Activated T-cell treated with anti-CD3 and anti-CD28 coated beads, Interleukin-2, amount 50 U/mL, for 4 hours (primary cell): Measurements from ENCODE around the gene CRYBA1. TPM values are rescaled to one million over a fixed set of nuclear protein-coding genes. Genes with fewer than 3 reads are reported as not detected.
"Not testable (repeated sequence)": the region's sequence is repeated elsewhere in the genome, so short reads cannot be mapped to it uniquely, and the experiment has no call there.

Experiments
- ATAC-seq, 2 donors: fragments of 200-7000 bp; cut with Tn5 transposase; one replicate each; pipeline ENCODE4 v1.10.0; 2021
- DNase-seq: peaks from one replicate; pipeline ENCODE4 v3.0.0-alpha.2; 2020
- H3K27me3 Mint-ChIP-seq: one replicate; pipeline ENCODE4 v1.8.0; 2021; ENCODE audit warnings: low read depth, mixed read lengths
- H3K36me3 Mint-ChIP-seq: one replicate; pipeline ENCODE4 v1.8.0; 2022; ENCODE audit warnings: mixed read lengths; ENCODE audit not compliant: insufficient read depth
- H3K4me1 Mint-ChIP-seq: one replicate; pipeline ENCODE4 v1.8.0; 2021; ENCODE audit warnings: low read depth, mixed read lengths
- H3K4me3 Mint-ChIP-seq: one replicate; pipeline ENCODE4 v1.8.0; 2021; ENCODE audit warnings: mild to moderate bottlenecking, moderate library complexity, mixed read lengths
- H3K9me3 Mint-ChIP-seq: one replicate; pipeline ENCODE4 v1.8.0; 2021; ENCODE audit warnings: mixed read lengths
- total RNA-seq, 3 donors: library from RNA; stranded (reverse); gene quantifications; one replicate each; pipeline ENCODE4 v1.2.1, GENCODE V29; 2021

CRYBA1 gene, protein sequence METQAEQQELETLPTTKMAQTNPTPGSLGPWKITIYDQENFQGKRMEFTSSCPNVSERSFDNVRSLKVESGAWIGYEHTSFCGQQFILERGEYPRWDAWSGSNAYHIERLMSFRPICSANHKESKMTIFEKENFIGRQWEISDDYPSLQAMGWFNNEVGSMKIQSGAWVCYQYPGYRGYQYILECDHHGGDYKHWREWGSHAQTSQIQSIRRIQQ
- not detected for total RNA-seq

DNA sequence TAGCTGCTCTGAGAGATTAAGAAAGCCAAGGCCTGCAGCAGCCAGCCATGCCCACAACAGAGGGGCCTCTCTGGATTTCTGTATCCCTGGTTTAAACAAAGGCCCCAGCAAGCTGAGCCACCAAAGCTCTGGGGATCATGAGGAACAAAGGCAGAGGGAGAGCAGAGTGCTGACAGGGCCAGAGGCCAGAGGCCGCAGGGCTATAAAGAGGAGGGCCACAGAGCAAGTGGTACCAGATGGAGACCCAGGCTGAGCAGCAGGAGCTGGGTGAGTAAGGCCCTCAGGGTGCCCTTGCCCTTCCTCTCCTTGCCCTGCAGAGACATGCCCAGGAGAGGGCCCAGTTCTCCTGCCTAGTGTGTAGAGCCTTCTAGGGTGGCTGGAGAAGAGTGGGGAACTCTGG, at the start of gene CRYBA1:
Gene CRYBA1 (plus strand): TSS at position 232 of the 400 bp plus-strand sequence. CDS start 5 bp downstream, at position 237.
- H3K36me3 Mint-ChIP-seq: no peaks in the 10 kb centered on the region
- H3K9me3 Mint-ChIP-seq: no peaks in the 10 kb centered on the region
- ATAC-seq (no peak), DNase-seq (no peak)
- no peaks in the 10 kb centered on the region for H3K4me1 Mint-ChIP-seq
- no peak within 1 kb of the TSS for H3K4me3 Mint-ChIP-seq
- no peaks in the 10 kb centered on the region for H3K27me3 Mint-ChIP-seq

DNA sequence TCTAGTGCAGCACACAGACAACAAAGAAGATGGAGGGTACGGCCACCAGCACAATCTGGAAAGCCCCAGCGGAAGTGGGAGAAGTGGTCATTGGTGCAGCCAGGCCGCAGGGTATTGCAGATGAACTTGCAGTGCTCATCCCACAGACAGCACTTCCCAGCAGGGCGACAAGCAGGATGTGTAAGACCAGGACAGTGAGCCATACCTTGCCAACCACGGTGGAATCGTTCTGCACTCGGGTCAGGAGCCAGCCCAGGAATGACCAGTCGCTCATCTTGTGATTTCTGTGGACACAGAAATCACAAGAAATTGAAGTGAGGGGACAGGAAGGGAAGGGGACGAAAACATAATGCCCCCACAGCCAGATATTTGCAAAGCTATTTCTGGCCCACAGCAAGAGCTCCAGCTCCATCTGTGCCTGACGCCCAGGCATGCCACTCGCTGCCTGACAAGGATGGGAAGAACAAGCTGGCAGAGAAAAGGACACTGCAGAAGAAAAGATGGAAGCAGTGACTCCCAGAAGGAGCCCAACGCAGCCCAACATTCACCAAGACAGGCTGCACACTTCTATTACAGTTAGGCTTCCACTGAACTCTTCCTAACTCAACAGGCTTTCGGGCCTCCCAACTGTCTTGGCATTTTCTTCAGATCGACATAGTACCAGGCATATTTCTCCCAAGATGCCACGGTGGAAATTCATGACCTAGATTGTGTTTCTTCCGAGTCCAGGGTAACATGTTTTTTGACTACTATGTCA, 49.0 kb upstream of the CRYBA1 start:
- Mint-ChIP-seq H3K4me3 (no peak overlapping the region), H3K4me1 (no peaks in the 10 kb centered on the region), H3K36me3 (no peaks in the 10 kb centered on the region), H3K9me3 (no peaks in the 10 kb centered on the region), H3K27me3 (peaks cover 7% of the 10 kb centered on the region)
- DNase-seq (no peak), ATAC-seq (no peak)

DNA sequence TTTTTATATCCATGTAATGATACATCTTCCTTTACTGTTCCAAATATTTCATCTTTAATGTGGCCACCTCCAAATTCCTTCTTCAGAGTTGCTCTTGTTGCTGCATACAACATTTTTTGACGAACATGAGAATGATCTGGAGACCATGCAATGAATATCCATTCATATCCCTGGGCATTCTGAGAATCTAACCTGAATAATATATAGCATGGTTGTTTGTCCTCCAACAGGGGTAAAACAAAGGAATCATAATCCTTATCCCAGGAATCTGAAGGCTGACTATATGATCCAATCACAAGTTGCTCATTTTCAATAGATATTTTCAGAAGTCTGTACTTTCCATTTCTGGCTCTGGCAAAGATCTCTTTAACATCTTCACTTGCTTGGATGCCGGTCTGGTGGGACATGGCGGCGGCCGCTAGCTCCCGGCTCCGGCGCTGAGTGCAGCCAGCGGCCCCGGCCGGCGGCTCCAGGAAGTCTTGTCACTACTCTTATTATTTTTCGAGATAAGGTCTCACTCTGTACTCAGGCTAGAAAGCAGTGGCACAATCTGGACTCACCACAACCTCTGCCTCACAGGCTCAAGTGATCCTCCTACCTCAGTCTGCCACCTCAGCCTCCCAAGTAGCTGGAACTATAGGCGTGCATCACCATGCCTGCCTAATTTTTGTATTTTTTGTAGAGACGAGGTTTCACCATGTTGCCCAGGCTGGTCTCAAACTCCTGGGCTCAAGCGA, 42.4 kb upstream of the CRYBA1 start:
- not testable (repeated sequence) for DNase-seq, ATAC-seq, H3K36me3 Mint-ChIP-seq, H3K4me3 Mint-ChIP-seq, H3K27me3 Mint-ChIP-seq, H3K9me3 Mint-ChIP-seq, H3K4me1 Mint-ChIP-seq

DNA sequence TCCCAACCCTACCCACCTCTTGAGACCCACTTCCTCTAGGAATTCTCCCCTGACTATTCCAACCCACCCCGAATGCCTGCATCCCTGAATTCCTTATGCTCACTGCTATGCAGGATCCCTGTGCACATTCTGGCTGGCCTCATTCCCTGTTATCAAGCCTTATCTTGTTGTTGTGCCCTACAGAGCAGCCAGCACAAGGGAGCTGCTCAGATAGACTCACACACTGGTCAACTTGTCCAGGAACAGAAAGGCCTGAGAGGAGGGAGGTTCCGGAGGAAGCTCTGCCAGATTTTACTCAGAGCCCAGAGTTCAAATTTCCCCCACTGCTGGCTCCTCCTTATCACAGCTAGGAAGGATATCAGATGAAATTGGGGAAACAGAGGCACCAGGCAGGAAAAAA, 41.6 kb upstream of the CRYBA1 start:
- Mint-ChIP-seq H3K27me3 (peaks cover 4% of the 10 kb centered on the region), H3K4me1 (no peaks in the 10 kb centered on the region), H3K36me3 (no peaks in the 10 kb centered on the region), H3K9me3 (no peaks in the 10 kb centered on the region), H3K4me3 (no peak overlapping the region)
- DNase-seq (no peak), ATAC-seq (no peak)

DNA sequence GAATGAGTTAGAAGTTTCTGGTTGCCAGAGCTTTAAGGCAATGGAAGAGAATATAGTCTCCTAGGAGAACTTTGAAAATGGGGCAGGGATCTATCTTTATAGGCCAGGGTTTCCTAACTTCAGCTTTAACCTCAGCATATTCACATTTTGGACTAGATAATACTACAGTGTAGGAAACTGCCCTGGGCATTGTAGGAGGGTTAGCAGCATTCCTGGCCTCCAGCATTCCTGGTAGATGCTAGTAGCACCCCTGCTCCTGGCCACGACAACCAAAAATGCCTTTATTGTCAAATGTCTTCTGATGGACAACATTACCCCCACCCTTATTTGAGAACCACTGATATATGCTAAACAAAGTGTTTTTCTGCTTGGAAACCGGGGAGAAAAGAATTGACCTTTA, 38.7 kb upstream of the CRYBA1 start:
- no peak for ATAC-seq

DNA sequence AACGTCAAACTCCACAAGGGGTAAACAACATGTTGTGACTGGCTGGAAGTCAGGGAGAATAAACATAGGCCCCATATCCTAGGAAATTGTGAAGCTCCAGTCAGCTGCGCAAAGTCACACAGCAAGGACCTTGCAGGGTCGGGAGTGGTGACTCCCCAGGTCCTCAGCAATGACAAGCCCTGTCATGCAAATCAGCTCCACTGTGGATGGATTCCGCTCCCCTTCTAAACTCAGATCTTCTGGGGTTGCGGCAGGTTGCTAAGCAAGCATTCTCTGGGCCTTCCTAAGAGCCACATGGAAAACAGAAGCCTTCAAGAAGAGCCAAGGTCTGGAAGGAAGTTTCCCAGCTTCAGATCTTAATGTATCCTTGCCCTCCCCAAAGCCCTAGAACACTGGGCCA, 37.6 kb upstream of the CRYBA1 start:
- Mint-ChIP-seq H3K27me3 (peaks cover 5% of the 10 kb centered on the region), H3K4me1 (no peaks in the 10 kb centered on the region), H3K36me3 (no peaks in the 10 kb centered on the region), H3K4me3 (no peak overlapping the region), H3K9me3 (no peaks in the 10 kb centered on the region)
- DNase-seq: no peak
- no peak for ATAC-seq

More for the DNA sequence above, 38.7 kb upstream of the CRYBA1 start:
- Mint-ChIP-seq H3K4me3 (no peak overlapping the region), H3K27me3 (peaks cover 5% of the 10 kb centered on the region), H3K36me3 (no peaks in the 10 kb centered on the region), H3K9me3 (no peaks in the 10 kb centered on the region), H3K4me1 (no peaks in the 10 kb centered on the region)
- DNase-seq: no peak

DNA sequence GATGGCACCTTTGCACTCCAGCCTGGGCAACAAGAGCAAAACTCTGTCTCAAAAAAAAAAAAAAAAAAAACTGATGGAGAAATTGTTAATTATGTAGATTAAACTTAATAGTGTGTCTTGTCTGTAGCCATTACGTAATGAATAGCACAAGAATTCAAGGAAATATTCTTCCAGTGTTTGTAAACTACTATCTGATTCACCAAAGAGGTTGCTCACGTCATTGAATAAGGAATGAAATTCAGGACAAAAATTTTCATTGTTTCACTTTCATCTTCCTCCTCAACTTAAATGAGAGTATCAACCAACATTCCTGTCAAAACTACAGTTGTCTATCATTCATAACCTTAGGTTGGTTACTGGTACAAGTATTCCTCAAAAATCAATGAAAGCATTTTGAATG, 35.8 kb upstream of the CRYBA1 start:
- no peaks in the 10 kb centered on the region for H3K4me1 Mint-ChIP-seq
- H3K27me3 Mint-ChIP-seq: peaks cover 2% of the 10 kb centered on the region

DNA sequence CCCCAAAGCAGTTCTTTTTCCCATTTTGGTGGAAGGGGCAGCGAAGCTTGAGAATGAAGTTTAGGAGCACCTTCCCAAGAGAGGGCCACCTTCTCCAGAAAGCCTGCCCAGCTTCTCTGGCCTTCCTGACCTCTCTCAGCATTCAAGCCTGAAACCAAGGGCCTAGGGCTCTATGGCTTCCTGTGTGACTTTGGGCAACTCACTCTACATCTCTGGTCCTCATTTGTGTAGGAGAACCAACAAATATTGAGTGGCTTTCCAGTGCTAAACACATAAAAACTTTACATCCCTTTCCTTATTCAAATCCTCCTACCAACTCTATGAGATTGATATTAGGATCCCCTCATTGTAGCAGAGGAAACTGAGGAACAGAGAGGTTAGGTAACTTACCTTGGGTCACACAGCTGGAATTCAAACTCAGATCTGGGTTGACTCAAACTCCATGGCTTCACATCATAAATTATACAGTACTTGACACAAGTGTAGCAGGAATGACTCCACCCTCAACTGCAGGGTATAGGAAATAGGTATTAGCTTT, 34.5 kb upstream of the CRYBA1 start:
- H3K36me3 Mint-ChIP-seq: no peaks in the 10 kb centered on the region
- H3K9me3 Mint-ChIP-seq: no peaks in the 10 kb centered on the region
- H3K27me3 Mint-ChIP-seq: peaks cover 2% of the 10 kb centered on the region
- H3K4me1 Mint-ChIP-seq: no peaks in the 10 kb centered on the region
- H3K4me3 Mint-ChIP-seq: no peak overlapping the region
- ATAC-seq: no peak
- DNase-seq: no peak

More for the DNA sequence above, 35.8 kb upstream of the CRYBA1 start:
- DNase-seq (no peak), ATAC-seq (no peak)
- Mint-ChIP-seq H3K4me3 (no peak overlapping the region), H3K9me3 (no peaks in the 10 kb centered on the region), H3K36me3 (no peaks in the 10 kb centered on the region)

DNA sequence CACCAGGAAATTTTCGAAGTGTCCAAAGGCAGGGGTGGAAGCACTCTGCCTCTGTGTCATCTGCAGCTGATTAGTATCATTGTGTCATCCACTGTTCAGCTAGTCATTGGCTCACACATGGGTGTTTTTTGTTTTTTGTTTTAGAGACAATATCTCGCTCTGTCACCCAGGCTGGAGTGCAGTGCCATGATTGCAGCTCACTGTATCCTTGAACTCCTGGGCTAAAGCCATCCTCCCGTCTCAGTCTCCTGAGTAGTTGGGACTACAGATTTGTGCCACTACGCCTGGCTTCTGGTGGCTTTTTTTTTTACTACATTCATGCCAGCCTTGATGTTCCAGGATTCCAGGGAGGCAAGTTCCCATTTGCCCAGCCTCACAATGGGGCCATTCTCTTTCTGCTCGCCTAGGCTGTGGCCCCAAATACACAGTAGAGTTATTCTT, 34.0 kb upstream of the CRYBA1 start:
- DNase-seq (no peak), ATAC-seq (no peak)
- Mint-ChIP-seq H3K36me3 (no peaks in the 10 kb centered on the region), H3K4me3 (no peak overlapping the region), H3K9me3 (no peaks in the 10 kb centered on the region), H3K4me1 (no peaks in the 10 kb centered on the region), H3K27me3 (peaks cover 2% of the 10 kb centered on the region)

DNA sequence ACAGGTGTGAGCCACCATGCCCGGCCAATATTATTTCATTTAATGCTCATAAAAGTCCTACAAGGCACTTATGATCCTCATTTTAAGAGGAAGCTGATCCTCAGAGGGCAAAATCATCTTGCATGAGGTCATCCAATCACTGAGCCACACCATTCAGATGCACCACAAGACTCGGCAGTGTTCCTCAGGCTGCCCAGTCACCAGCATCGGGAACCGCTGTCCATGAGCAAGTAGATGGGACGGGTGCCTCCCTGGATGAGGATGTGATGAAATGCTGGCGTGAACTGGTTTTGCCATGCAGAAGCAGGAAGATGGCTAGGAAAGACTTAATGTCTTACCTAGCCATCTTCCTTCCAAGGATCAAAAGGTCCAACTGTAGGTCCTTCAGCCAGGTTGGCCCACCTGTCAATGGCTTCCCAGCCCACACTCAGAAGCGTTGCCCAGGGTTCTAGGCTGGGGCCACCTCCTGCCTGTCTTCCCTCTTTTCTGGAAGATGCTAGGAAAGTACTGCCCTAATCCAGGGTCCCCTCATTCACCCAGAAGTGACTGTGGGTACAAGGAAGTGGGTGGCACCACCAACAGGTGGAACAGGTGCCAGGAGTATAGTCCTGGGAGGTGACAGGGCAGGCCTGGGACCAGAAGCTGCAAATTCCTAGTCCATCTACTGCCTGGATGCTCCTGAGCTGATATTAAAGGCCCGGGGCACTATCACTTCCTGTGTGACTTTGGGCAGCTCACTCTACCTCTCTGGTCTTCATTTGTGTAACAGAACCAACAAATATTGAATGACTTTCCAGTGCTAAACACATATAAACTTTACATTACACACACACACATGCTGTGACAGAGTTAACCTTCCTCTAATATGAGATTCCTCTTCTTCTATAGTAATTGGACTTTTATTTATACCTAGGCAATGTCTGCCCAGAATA, 32.2 kb upstream of the CRYBA1 start:
- ATAC-seq: no peak
- H3K4me3 Mint-ChIP-seq: no peak overlapping the region
- DNase-seq: no peak

DNA sequence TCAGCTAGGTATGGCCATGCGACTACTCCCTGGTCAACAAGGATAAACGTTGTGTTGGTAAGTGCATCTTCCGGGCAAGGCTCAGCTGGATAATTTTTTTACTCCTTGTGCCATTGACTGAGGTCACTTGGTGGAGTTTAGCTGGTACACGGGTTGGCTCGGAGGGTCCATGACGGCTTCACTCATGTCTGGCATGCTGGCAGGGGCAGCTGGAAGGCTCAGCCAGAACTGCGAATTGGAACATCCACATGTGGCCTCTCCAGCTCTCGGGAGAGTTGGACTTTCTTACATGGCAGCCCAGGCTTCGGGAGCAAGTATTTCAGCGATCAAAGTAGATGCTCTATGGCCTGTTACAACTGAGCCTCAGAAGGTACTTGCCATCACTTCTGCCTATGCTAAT, 31.5 kb upstream of the CRYBA1 start:
- ATAC-seq (no peak), DNase-seq (no peak)
- peaks cover 7% of the 10 kb centered on the region for H3K4me1 Mint-ChIP-seq
- peaks cover 2% of the 10 kb centered on the region for H3K27me3 Mint-ChIP-seq
- no peaks in the 10 kb centered on the region for H3K36me3 Mint-ChIP-seq
- no peak overlapping the region for H3K4me3 Mint-ChIP-seq
- H3K9me3 Mint-ChIP-seq: no peaks in the 10 kb centered on the region

More for the DNA sequence above, 32.2 kb upstream of the CRYBA1 start:
- H3K27me3 Mint-ChIP-seq: peaks cover 2% of the 10 kb centered on the region
- no peaks in the 10 kb centered on the region for H3K36me3 Mint-ChIP-seq
- no peaks in the 10 kb centered on the region for H3K9me3 Mint-ChIP-seq
- H3K4me1 Mint-ChIP-seq: peaks cover 3% of the 10 kb centered on the region

DNA sequence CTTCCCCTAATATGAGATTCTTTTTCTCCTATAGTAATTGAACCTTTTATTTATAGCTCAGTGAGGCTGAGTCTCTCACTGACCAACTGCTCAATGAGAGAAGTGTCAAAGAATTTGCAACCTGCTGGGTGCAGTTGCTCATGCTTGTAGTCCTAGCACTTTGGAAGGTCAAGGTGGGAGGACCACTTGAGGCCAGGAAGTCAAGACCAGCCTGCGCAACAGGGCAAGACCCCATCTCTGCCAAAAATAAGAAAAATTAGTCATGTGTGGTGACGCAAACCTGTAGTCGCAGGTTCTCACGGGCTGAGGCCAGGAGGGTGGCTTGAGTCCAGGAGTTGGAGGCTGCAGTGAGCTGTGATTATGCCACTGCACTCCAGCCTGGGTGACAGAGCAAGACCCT, 30.9 kb upstream of the CRYBA1 start:
- Mint-ChIP-seq H3K4me3 (no peak overlapping the region), H3K27me3 (no peaks in the 10 kb centered on the region), H3K9me3 (no peaks in the 10 kb centered on the region), H3K36me3 (no peaks in the 10 kb centered on the region), H3K4me1 (peaks cover 7% of the 10 kb centered on the region)
- ATAC-seq: no peak
- no peak for DNase-seq

DNA sequence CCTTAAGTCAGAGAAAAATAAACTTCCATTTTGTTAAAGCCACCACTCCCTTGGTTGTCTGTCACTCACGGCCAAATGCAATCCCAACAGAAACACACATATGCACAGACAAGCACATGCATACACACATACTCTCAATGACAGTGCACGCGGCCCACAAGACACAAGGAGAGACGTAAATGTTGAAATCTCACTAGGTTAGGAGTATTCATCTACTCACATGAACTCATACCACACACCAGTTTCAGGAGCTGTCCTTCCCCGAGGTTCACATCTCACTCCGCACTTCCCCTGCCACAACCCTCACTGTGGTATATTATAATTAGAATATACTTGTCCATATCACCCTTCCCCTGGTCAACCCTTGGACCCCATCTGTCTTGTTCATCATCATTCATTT, 30.5 kb upstream of the CRYBA1 start:
- no peak for ATAC-seq
- H3K9me3 Mint-ChIP-seq: no peaks in the 10 kb centered on the region
- no peak overlapping the region for H3K4me3 Mint-ChIP-seq
- H3K27me3 Mint-ChIP-seq: no peaks in the 10 kb centered on the region
- no peak for DNase-seq
- peaks cover 7% of the 10 kb centered on the region for H3K4me1 Mint-ChIP-seq
- no peaks in the 10 kb centered on the region for H3K36me3 Mint-ChIP-seq

DNA sequence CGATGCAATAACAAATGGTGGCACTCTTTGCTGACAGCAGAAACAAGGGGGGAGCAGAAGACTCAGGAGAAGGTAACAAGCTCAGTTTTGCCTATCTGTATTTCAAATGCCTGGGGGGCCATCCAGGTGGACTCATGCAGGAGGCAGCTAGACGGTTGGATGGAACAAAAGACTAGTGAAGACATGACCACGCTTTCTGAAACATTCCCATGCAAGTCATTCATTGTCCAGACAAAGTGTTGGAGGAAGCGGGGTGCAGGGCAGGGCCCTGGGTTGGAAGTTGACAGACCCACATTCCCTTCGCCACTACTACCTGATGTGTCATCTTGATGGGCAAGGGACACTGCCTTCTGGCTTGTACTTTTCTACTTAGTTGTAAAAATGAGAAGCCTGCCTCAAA, 29.8 kb upstream of the CRYBA1 start:
- no peak overlapping the region for H3K4me3 Mint-ChIP-seq
- DNase-seq (no peak), ATAC-seq (no peak)
- H3K36me3 Mint-ChIP-seq: no peaks in the 10 kb centered on the region
- peaks cover 7% of the 10 kb centered on the region for H3K4me1 Mint-ChIP-seq
- H3K27me3 Mint-ChIP-seq: no peaks in the 10 kb centered on the region
- H3K9me3 Mint-ChIP-seq: no peaks in the 10 kb centered on the region
